Stimulated activated CD4-positive, alpha-beta T cell treated with anti-CD3 and anti-CD28 coated beads, Interleukin-2, amount 100 ng/mL, for 4 hours (primary cell): ENCODE data around the gene PNMA8C.
"Not testable (repeated sequence)": the region's sequence is repeated elsewhere in the genome, so short reads cannot be mapped to it uniquely, and the experiment has no call there.

Experiments used
- DNase-seq: peaks from one replicate; pipeline ENCODE4 v3.0.0-alpha.2; 2020; ENCODE audit warnings: low read depth

The PNMA8C gene

DNA sequence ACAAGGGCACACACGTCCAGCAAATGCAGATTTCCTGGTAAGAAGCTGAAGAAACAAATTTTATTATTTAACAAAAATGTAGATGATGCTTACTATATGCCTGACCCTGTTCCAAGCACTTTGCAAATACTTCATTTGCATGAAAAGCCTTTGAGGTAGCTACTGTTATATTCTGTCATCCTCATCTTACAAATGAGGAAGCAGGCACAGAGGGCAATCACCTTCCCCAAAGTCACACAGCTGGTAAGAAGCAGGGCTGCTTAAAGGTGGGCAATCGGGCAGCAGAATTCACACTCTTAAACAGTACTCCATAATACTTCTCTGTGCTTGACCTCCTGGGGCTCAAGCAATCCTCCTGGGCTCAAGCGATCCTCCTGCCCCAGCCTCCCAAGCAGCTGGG lies 18.3 kb upstream of the PNMA8C start:
- DNase-seq = no peak

DNA sequence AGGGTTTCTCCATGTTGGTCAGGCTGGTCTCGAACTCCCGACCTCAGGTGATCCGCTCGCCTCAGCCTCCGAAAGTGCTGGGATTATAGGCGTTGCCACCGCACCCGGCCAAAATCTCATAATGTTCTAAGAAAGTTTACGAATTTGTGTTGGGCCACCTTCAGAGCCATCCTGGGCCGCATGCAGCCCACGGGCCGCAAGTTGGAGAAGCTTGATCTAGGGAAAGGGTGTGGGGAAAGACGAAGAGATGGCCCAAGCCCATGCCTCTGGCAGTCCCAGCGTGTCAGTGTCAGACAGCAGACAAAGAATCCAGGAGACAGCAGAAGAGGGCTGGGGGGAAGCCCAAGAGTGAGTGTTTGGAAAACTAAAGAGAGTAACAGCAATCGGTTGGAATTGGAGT lies 17.3 kb upstream of the PNMA8C start:
- DNase-seq = no peak

DNA sequence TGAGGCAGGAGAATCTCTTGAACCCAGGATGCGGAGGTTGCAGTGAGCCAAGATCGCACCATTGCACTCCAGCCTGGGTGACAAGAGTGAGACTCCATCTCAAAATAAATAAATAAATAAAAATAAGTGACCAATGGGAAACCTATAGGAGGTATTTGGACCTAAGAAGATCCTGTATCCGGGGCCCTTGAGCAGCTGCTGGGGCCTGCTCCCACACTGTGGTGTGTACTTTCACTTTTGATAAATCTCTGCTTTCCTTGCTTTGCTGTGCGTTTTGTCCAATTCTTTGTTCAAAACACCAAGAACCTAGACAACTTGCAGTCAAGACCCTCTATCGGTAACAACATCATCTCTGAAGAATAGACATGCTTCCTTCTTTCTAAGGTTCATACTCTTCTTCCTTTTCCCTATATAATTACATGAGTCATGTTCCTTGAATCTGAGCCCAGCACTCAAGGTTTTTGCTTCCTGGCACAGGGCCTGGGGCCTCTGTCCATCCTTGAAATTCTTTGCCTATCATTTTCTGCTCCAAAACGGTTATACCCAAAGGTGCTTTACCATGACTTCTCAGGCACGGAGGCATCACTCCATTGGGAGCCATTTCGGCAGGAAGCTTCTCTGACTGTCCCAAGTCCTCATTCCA lies 14.2 kb upstream of the PNMA8C start:
- DNase-seq = no peak

DNA sequence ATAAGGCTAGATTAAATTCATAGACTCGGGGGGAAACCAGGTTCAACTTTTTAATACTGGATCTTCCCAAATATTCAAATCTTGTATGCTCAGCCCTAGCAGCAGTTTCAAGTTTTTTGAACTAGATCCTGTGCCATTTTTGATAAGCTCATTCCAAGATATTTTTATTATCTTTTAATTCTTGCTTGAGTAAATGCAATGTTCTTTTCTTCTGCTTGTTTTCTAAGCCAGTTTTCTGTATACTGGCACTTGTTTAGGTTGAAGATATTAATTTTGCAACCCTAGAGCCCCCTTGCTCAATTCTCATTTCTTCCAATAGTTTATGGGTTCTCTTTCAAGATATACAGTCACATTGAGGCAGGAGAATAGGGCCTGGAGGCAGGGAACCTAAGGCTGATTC lies 13.1 kb upstream of the PNMA8C start:
- no peak for DNase-seq

DNA sequence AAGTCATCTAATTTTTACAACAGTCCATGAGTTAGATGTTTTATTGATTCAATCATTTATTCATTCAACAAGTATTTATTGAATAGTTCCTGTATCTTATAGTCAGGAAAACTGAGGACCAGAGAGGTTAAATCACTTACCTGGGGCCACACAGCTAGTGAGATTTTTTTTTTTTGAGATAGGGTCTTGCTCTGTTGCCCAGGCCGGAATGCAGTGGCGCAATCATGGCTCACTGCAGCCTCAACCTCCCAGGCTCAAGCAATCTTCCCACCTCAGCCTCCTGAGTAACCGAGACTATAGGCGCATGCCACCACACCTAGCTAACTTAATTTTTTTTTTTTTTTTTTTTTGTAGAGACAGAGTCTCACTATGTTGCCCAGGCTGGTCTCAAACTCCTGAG lies 7.0 kb upstream of the PNMA8C start:
- DNase-seq = not testable (repeated sequence)

DNA sequence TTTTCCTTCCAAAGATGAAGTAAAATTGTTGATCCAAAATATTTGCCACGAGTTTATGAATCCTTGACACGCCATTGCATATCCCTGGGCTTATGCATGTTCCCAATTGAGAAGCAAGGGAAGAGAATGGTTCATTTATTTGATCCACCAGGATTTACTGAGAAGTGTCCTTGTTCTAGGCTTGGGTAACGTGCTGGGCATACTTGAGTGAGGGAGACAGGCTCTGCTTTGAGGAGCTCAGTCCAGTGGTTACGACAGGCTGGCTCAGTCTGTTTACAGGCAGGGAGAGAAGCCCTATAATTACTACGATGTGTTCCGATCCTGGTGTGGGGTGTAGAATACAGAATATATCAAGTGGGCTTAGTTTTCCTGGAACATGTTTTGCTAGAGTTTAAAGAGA lies 6.3 kb upstream of the PNMA8C start:
- DNase-seq = no peak

DNA sequence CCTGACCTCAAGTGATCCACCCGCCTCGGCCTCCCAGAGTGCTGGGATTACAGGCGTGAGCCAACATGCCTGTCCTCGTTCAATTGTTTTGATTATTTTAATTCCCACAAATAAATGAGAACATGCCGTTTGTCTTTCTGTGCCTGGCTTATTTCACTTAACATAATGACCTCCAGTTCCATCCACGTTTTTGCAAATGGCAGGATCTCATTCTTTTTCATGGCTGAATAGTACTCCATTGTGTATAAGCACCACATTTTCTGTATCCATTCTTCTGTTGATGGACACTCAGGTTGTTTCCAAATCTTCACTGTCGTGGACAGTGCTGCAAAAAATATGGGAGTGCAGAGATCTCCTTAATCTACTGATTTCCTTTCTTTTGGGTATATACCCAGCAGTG lies 4.7 kb upstream of the PNMA8C start:
- not testable (repeated sequence) for DNase-seq

DNA sequence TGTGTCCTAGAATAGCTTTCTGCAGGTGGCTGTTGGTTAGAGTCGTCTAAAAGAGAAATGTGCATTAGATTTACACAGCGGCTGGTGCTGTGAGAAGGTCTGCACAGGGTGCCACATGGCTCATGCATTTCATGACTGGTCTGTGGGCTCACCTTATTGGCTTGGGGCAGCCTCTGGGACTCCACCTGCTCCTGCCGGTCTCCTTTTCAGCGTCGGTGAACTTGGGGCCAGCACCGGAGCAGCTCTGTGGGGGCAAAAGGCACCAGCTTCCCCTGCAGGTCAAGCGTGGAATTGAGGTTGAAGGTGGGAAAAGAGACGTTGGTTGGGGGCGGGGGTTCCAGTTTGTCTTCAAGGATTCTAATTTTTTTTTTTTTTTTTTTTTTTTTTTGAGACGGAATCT lies 3.1 kb upstream of the PNMA8C start:
- no peak for DNase-seq

DNA sequence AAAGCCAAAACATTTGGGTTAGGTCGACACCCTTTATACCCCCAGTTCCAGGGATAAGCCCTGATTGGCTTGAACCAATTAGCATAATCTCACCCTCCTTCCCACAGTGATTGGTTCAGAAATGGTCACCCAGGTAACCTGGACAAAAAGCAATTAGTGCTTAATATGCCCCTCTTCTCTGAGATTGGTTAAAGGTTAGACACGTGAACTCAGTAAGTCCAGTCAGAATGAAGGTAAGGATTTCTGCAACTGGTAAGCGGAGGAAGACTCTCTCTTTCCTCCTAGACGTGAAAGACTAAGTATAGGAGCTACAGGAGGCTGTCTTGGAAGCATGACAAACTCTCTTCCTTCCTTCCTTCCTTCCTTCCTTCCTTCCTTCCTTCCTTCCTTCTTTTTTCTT lies 1.3 kb upstream of the PNMA8C start:
- no peak for DNase-seq

DNA sequence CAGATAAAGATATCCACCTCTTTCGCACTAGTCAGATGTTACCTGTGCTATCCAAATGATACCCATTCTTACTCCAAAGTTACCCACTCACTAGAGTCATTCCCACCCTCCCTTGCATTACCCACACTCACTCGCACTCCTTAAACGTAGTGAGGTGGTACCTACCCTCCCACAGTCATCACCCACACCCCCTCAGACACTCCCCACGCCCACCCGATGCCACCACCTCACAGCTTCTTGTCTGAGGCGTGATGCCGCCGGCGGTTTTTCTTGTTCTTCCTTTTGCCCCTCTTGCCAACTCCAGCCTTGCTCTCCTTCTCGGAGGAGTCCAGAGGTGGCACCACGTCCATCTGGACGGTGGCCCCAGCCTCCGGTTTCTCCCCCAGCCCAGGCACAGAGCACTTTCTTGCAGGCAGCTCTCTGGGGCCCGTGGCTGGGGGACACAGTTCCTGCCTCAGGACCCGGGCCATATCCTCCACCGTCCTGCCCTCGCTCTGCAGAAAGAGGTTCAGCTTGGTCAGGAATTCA lies 1.2 kb downstream of the PNMA8C start:
- DNase-seq = no peak

DNA sequence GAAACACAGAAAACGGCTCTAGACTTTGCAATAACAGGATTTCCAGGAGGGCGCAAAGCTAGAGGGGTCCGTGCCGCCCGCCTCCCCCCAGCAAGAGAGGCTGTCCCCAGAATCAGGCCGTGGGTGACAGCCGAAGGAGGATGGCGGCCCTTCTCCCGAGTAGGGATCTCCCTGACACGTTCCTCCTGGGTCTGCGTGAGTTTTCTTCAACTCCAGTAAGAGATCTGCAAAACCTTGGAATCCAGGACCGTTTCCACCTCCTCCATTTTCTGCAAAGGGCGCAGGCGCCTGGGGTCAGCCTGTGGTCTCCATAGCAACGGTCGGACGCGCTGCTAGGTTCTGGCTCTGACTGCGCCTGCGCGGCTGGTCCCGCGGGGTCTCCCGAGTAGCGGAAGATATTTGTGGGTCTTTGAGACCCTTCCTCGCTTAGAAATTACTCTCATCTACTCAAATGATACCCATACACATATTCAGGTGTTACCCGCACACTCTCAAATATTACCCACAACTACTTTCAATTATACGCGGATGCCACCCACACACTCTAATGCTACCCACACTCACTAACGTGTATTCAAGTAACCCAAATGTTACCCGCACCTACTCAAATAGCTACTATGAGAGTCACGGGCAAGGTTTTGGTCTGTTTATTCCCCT lies 2.1 kb downstream of the PNMA8C start:
- DNase-seq = no peak

DNA sequence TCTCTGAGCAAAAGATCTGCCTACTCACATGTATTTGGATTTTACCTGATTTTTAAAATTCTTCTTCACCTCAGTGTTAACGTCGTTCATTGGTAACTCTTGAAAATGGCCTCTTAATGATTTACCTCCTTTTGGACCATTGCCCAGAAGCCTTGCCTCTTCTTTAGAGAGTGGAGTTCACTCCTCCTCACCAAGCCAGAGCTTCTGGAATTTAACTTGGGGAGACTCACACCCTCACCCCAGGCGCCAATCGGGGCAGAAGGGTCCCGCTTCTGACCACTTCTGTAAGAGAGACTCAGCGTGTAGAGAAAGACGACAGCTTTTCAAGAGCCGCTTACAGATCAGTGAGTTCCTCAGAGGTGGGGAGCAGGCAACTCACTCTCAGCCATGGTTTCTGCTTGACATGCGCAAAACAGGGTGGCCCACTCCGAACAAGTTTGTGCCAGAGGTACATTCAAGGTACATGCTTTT lies 2.7 kb downstream of the PNMA8C start:
- no peak for DNase-seq

DNA sequence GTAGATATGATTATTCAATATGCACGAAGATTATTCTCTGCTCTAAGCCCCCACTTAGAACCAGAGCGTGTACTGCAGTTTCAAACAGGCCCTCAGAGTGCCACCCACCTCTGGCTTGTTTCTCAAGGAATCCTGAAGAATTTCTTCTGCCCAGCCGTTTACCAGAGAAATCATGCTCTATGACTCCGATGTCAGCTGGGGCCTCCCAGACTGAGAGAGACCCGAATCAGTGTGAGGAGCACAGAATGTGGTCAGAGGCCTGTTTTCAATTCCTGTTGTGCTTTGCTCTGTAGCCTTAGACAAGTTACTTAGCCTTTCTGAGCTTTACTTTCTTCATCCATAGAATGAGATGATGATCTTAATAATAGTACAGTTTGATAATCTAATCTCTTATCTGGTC lies 5.5 kb downstream of the PNMA8C start:
- DNase-seq = no peak

DNA sequence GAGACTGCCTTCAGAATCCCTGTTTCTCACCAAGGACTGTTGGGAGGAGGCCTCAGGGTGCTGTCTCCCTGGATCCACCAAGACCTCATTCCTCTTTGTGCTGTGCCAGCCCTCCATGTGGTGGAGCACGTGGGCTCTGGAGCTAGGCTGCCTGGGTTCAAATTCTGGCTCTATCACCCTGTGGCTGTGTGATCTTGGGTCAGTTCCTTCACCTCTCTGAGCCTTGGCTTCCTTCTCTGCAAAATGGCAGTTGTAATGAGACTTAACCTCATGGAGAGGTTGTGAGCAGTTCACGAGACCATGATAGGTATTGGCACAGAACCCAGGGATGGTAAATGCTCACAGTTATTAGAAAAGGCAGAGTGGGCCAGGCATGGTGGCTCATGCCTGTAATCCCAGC lies 6.4 kb downstream of the PNMA8C start:
- no peak for DNase-seq

DNA sequence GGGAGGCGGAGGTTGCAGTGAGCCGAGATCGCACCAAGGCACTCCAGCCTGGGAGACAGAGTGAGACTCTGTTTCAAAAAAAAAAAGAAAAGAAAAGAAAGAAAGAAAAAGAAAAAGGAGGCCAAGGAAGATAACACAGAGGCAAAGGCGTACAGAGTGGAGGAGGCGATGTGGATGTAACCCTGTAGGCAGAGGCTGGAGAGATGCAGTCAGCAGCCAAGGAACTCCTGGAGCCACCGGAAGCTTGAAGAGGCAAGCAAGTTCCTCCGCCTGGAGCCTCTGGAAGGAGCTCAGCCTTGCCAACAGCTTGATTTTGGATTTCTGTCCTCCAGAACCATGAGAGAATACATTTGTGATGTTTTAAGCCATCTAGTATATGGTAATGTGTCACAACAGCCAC lies 8.7 kb downstream of the PNMA8C start:
- no peak for DNase-seq

DNA sequence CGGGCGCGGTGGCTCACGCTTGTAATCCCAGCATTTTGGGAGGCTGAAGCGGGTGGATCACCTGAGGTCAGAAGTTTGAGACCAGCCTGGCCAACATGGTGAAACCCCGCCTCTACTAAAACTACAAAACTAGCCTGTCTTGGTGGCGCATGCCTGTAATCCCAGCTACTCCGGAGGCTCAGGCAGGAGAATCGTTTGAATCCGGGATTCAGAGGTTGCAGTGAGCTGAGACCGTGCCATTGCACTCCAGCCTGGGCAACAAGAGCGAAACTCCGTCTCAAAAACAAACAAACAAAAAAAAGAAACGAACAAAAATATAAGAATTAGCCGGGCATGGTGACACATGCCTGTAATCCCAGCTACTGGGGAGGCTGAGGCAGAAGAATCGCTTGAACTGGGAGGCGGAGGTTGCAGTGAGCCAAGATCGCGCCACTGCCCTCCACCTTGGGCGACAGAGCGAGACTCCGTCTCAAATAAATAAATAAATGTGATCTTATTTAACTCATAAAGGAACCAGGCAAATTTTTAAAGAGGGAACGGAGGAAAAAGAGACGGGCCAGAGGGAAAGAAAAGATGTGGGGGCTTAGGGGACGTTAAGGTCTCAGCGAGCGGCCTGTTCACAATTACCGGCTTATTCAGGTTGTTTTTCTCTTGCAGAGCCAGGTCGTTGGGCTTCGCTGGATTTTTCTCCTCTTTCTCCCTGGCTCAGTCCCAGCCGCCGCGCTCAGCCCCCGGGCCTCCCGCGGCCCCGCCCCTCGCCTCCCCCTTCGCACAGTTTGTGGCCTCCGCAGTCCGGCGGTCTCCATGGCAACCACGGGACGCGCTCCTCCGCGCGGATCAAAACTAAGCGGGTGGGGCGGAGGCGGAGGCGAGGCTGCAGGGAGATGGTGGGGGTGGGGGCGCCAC lies 12.7 kb downstream of the PNMA8C start:
- DNase-seq = peak; percentile 15

DNA sequence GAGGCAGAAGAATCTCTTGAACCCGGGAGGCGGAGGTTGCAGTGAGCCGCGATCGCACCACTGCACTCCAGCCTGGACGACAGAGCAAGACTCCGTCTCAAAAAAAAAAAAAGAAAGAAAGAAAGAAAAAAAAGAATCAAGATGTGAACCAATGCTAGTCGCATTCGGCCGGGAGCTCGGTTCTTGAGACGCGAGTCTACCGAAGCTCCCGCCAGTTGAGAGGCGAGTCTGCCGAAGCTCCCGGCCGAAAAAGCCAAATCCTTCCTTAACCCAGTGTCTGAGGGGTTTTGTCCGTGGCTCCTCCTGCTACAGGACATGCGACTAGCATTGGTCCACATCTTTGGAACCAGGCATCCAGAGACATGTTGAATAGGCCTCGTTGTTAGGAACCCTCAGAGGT lies 13.8 kb downstream of the PNMA8C start:
- DNase-seq = not testable (repeated sequence)

DNA sequence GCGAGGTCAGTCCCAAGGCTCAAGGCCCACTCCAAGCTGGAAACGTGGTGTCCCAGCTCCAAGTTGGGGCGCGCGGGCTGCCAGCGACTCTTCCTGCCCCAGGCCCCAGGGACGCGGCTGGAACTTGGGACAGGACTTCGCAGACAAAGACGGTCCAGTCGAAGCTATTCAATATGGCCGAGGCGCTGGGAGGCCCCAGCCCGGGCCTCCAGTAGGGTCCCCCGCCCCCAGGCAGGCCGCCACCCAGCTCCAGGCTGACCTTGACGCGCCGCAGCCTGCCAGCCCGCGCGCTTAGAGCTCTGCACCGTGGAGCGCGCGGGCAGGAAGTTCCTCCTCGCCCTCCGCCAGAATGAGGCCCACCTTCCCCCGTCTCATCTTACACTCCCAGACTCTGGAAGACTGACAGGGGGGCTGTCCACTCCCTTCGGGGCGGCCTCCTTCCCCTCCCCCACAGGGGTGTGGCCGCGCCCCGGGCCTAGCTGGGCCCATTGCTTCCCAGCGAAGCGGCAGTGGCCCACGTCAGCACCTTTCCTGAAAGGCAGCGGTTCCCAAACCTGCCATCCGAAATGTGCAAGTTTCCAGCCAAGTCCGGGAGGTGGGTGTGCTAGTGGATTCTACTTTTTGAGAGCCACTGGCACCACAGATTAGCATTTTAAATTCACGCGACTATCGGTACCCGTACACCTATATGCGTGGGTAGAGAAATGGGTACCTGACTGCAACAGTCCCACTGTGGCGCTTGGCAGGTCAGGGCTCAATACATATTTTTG lies 15.3 kb downstream of the PNMA8C start, which contains the start of gene CCDC8:
Gene CCDC8, minus strand, starts transcription at position 303 of the 770 bp plus-strand sequence. CDS start 754 bp downstream, outside the sequence.
- DNase-seq = no peak

DNA sequence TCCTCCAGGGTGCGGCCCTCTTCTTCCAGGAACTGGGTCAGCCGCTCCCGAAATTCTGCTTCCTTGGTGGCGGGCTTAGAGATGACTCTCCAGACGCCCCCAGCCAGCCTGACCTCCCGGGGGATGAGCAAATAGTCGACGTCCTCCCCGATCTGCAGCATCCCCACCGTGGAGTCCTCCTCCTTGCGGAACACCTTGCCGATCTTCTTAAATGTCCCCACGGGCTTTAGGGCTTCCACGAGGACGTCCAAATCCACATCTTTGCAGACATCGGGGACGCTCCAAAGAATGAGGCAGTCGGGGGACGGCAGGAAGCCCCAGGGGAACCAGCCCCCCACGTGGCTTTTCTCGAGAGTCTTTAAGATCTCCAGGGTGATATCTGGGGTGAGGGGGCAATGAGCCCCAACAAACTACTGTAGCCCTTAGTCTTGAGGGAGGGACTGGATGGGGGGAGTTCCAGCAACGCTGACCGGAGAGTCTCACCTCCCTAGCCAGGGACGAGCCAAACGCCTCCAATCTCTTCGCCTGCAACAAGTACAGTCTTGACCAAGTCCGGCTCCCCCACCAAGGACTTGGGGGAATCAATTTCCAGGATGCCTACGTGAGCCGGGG lies 16.0 kb downstream of the PNMA8C start:
- no peak for DNase-seq

DNA sequence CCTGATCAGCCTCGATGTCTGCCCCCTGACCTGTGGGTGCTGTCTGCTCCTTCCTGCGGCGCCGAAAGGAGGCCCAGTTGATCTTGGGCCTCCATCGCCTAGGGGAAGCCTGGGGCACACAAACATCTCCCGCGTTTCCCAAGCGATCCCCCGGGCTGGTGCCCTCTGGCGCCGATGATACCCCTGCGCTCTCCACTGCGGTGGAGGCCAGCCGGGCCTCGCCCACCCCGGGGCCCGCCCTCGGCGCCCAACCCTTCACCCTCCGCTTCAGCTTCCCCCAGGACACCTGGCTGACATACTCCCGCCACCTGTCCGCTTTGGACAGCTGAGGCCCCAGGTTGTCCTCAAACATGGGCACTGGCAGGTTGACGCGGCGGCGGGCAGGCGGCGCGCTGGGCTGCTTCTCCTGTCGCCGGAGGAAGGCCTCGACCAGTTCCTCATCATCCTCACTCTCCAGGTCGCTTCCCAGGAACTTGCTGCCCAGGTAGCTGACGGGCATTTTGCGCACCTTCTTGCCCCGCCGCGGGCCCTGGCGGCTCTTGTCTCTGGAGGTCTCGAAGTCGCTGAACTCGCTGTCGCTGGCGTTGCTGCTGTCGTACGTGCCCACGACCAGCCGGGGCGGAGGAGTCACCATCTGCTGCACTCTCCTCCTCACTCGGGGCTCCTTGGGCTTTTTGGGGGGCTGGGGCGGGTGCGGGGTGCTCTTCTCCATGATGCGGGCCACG lies 16.6 kb downstream of the PNMA8C start:
- DNase-seq = no peak
